Stimulated activated CD4-positive, alpha-beta T cell treated with anti-CD3 and anti-CD28 coated beads, TNF-alpha, amount 100 ng/mL, for 48 hours (primary cell): ENCODE measurements around the gene POMP.
A peak's percentile ranks its signal among the peaks of the same experiment; 100 is the strongest.
"Not testable (repeated sequence)": the region's sequence is repeated elsewhere in the genome, so short reads cannot be mapped to it uniquely, and the experiment has no call there.

Experiments
- DNase-seq, 3 donors: peaks; one replicate each; pipeline ENCODE4 v3.0.0-alpha.2; 2020; ENCODE audit warnings: low read depth in 3 of 3

The POMP gene

GRCh38 chr13:28693605-28694491 is 34.9 kb downstream of the POMP start:
- not testable (repeated sequence) for DNase-seq

DNA sequence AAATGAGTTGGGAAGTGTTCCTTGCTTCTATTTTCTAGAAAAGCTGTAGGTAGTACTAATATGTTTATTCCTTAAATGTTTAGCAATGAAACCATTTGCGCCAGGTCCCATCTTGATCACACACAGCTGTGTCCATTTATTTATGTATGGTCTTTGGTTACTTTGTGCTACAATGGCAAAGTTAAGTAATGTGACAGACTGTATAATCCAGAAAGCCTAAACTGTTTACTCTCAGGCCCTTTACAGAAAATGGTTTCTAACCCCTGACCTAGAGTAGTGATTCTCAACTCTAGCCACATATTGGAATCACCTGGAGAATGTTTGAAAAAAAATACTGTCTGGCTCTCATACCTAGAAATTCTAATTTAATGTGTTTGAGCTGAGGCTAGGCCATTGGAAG is 38.5 kb downstream of the POMP start:
- no peak for DNase-seq

- DNase-seq, result no peak
Measured at GRCh38 chr13:28699246-28699645, 40.3 kb downstream of the POMP start.

- no peak for DNase-seq
Measured at GRCh38 chr13:28704282-28704681, 45.4 kb downstream of the POMP start.

GRCh38 chr13:28704919-28705318 is 46.0 kb downstream of the POMP start:
- DNase-seq, result no peak

DNA sequence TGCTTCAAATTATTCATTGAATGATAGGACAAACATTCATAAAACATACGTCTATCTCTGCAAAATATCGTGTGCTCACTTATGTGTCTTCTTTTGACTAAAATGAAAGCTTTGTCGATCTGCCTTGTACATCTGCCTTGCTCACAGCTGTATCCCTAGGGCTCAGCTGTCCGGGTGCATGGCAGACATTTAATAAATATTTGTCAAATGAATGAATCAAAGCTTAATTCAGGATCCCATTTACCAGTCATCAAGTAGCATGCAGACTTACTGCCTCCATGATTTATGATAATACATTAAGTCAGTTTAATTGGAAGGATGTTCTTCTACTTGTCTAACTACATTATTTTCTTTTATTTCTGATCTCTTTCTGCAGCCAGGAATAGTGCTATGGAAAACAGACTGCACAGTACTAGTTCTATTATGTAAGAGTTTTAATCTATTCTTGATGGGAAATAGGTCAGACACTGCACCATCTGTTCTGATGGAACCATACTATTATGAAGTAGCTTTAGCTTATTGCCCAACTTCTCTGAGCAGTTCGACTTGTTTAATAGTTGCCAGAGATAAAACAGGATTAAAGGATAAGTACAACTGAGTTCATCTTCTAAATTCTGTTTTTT is 46.6 kb downstream of the POMP start:
- DNase-seq, result no peak

- DNase-seq, result no peak
Measured at GRCh38 chr13:28707629-28708427, 48.9 kb downstream of the POMP start.

DNA sequence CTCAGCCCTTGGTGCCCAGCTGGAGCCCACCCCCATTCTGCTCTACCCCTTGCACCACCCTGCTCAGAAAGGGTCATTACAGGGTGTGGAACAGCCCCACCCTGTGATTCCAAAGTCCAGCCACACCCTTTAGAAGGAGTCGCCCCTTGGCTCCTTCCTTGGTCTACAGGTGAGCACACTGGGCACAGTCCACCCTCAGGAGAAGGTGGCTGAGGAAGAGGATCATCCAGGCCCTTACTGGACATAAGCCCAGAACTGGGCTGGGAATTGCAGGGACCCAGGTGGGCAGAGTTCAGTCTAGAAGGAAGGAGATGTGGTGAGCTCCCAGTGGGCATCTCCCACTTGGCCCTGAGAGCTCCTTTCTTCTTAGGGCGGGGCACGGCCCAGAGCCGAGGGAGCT is 51.2 kb downstream of the POMP start:
- no peak for DNase-seq

DNA sequence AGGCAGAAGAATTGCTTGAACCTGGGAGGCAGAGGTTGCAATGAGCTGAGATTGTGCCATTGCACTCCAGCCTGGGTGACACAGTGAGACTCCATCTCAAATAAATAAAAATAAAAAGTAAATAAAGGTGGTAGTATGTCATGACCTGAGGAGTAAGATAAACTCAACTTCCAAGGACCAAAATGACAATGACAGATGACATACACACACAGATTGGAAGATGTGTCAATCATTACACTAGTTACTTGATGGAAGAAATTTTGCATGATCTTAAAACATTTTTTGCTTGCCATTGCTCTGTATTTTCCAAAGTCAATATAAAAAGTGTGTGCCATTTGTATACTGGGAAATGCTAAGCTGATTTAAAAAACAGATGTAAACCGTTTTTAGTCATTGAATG is 55.7 kb downstream of the POMP start:
- DNase-seq, result no peak

DNA sequence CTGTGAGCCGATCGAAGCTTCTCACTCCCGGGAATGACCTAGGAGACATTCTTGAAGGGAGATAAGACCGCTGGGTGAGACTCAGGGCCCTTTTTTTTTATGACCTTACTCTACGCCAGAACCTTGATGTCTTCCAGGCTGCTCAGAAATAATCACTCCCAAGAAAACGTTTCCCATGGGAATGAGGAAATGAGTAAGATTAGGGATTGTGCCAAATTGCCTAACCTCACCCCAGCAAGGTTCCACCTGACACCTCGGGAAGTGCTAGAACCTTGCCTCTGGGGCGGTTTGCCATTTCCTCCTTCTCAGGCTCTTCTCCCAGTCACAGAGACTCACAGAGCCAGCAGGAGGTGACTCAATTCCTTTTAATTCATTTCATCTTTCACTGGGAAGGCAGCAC is 57.6 kb downstream of the POMP start:
- DNase-seq, result no peak

DNA sequence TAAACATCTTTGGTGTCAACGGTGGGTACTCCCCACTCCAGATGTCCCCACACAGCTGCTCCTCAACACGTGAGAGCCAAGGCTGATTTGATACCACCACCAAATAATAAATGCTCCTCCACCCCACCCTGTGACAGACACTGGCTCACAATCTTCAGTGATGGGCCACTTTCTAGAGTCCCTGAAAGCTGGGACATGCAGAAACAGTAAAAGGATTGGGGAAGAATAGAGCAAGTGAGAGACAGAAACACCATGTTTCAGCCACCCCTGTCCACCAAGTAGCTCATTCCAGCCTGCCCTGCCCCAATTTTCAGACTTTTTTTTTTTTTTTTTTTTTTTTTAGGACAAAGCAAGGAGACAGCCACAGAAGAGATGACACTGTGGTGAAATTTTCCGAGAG is 58.2 kb downstream of the POMP start:
- DNase-seq, result no peak

DNA sequence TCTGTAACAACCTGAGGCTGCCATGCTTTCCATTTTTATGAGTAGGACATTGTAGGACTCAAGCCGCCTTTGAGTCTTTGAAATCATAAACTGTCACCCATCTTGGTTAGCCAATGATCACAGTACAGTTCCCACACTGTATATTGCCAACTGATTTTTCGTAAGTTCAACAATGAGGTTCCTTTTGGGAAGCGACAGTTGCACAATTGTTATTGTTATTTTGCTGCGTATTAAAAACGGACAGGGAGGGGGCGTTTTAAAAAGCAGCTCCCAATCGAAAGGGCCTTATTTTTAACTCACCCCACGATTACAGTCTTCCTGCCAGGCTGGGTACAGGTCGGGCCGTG is 59.2 kb downstream of the POMP start:
- DNase-seq, result no peak

DNA sequence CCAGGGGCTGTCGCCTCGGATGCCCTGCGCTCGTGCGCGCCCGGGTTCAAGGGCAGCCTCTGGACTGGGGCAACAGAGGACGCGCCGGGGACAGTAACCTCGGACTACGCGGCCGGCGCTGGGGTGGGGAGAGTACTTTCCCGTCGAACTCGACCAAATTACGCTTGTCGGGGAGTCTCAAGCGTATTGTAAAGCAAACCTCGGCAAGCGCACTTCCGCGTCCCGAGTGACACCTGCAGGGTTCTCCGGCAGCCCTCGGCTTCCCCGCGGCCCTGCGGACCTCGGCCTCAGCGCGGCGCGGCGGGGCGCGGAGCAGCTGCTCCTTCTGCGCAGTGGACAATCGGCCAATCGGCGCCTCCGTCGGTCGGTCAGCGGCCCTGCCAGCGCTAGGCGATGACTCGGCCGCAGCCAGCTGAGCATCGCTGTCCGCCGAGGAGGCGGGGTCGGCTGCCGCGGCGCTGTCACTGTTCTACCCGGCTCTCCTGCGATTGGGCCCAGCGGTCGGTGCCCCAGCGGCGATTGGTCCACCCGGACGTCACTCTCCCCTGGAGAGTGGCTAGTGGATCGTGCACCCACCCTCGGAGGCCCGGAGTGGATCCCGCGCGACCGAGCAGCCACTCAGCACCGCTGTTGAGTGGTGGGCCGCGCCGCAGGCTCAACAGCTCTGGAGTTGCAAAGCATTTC is 59.8 kb downstream of the POMP start, which contains the start of gene SLC46A3:
Gene SLC46A3, minus strand, starts transcription at position 428 of the 684 bp plus-strand sequence. CDS start 972 bp downstream, outside the sequence.
- DNase-seq, result peak; percentile 93 to 96 (median 95)

- no peak for DNase-seq
Measured at GRCh38 chr13:28719227-28720055, 60.5 kb downstream of the POMP start.

DNA sequence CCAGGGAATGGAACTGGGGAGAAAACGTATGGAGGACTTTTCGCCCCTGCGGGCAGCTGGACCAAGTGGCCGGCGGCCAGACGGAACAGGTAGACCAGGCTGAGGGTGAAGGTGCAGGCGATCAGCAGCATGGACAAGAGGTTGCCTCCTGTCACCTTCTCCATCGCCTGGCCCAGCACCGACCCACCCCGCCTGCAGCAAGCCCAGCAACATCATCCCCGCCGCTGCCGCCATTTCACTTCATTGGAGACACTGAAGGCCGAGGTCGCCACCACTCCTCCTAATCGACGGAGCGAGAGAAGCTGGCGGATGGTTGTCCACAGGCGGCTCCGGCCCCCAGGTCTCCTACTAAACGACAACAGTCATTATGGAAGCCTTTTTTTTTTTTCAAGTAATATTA is 64.9 kb downstream of the POMP start:
- DNase-seq, result no peak

- no peak for DNase-seq
Measured at GRCh38 chr13:28725046-28725610, 66.2 kb downstream of the POMP start.
